ENCODE measurements around the gene PTGR3. TPM values are rescaled to one million over a fixed set of nuclear protein-coding genes. Genes with fewer than 3 reads are reported as not detected.

PTGR3 gene
- total RNA-seq, 1 experiment from 2014 or later: 1.6 TPM

DNA sequence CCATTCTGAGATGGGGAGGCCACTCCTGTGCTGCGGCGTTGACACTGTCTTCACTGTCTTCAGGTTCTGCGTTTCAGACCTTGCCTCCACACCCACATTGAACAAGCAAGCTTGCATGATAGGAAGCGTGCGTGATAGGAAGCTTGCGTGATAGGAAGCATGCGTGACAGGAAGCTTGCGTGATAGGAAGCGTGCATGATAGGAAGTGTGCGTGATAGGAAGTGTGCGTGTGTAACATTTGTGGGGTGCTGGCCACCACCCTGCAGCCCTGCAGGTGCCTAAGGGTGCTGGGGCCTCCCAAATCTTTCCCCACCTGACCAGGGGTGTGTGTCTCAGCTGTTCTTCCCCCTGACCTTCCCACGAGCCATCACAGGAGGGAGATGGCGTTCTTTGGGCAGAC lies 27.0 kb upstream of the PTGR3 start:
- Histone ChIP-seq H4K91ac (ENCODE audit: insufficient read length, low read depth, low read length) (no peak overlapping the region), H2BK20ac (ENCODE audit: low read depth, low read length, poor library complexity, severe bottlenecking) (no peak overlapping the region), H2BK120ac (ENCODE audit: low read depth, low read length, poor library complexity, severe bottlenecking) (no peak overlapping the region), H3K9ac (ENCODE audit: extremely low read depth, insufficient read length, low read length) (no peak overlapping the region), H3T11ph (ENCODE audit: low read length) (no peak overlapping the region), H4K5ac (ENCODE audit: insufficient read length, low read depth, low read length) (no peak overlapping the region), H2BK5ac (ENCODE audit: insufficient read length, low read length) (no peak overlapping the region), H3K14ac (ENCODE audit: insufficient read depth, low read length) (no peak overlapping the region; the same call in 1 of the 2 replicates), H3K23me2 (ENCODE audit: insufficient read length, low read depth, low read length, poor library complexity, severe bottlenecking) (no peaks in the 10 kb centered on the region), H3K4me1 (ENCODE audit: insufficient read depth, low read length) (no peaks in the 10 kb centered on the region), H3K27ac (ENCODE audit: insufficient read length, low read depth, low read length) (no peak overlapping the region), H4K8ac (replicated peaks; ENCODE audit: insufficient read length, low read depth, low read length) (peak overlapping the region; percentile 39), H3K18ac (ENCODE audit: insufficient read length, low read depth, low read length) (no peak overlapping the region), H3K4me2 (ENCODE audit: insufficient read depth, insufficient read length, low read length) (no peak overlapping the region), H2BK15ac (ENCODE audit: low read depth, low read length) (no peak overlapping the region), H2AFZ (ENCODE audit: low read length) (no peak overlapping the region), H3K23ac (ENCODE audit: insufficient read length, low read depth, low read length) (no peak overlapping the region), H3K4ac (ENCODE audit: low read depth, low read length) (no peak overlapping the region), H3K9me3 (ENCODE audit: control insufficient read depth, low read depth, low read length) (no peaks in the 10 kb centered on the region), H3K79me2 (ENCODE audit: insufficient read depth, low read length) (no peaks in the 10 kb centered on the region), H2BK12ac (ENCODE audit: insufficient read length, low read depth, low read length) (no peak overlapping the region), H3K79me1 (ENCODE audit: insufficient read depth, low read depth, low read length, poor library complexity, severe bottlenecking) (no peaks in the 10 kb centered on the region), H3K56ac (ENCODE audit: insufficient read length, low read depth, low read length) (no peak overlapping the region), H2AK5ac (ENCODE audit: insufficient read length, low read length) (no peak overlapping the region), H4K20me1 (ENCODE audit: control insufficient read depth, insufficient read depth, insufficient read length) (no peaks in the 10 kb centered on the region), H3K27me3 (ENCODE audit: insufficient read depth, low read length) (peaks cover 2% of the 10 kb centered on the region; the same call in 1 of the 2 replicates)
- H3K9me3 Mint-ChIP-seq: peaks cover 0 to 3% of the 10 kb centered on the region in 2 experiments; a peak in 3 of 5 replicates
- no peaks in the 10 kb centered on the region for H3K4me1 Mint-ChIP-seq
- TF ChIP-seq CTCF (conservative IDR thresholded peaks at IDR 0.05): no peak
- no peak for DNase-seq
- H3K4me3 Mint-ChIP-seq: no peak overlapping the region
- no CpG with 5 or more reads among the region's 13 CpGs for WGBS (ENCODE audit: extremely low coverage, insufficient read length, low lambda C conversion rate)
- H3K27ac Mint-ChIP-seq: no peak overlapping the region
- H3K36me3 Mint-ChIP-seq (ENCODE audit: insufficient read depth in 1 of 3, low read depth in 3 of 3): no peaks in the 10 kb centered on the region
- no peaks in the 10 kb centered on the region for H3K27me3 Mint-ChIP-seq (ENCODE audit: low read depth)
